ENCODE measurements around the gene RTN4R.
"Not testable (repeated sequence)": the region's sequence is repeated elsewhere in the genome, so short reads cannot be mapped to it uniquely, and the experiment has no call there.

Gene RTN4R

GRCh38 chr22:20269673-20270072, 1.6 kb upstream of the RTN4R start:
- not testable (repeated sequence) for DNase-seq

GRCh38 chr22:20269201-20269600, 1.1 kb upstream of the RTN4R start:
- DNase-seq: not testable (repeated sequence)

- no peak for DNase-seq
Measured at GRCh38 chr22:20267441-20268278, 458 bp downstream of the RTN4R start.

GRCh38 chr22:20266667-20267440, 1.3 kb downstream of the RTN4R start:
- not testable (repeated sequence) for DNase-seq

- not testable (repeated sequence) for DNase-seq
Measured at GRCh38 chr22:20265772-20266666, 2.1 kb downstream of the RTN4R start.

GRCh38 chr22:20264614-20265452, 3.3 kb downstream of the RTN4R start:
- DNase-seq: no peak

- DNase-seq: not testable (repeated sequence)
Measured at GRCh38 chr22:20263404-20264281, 4.5 kb downstream of the RTN4R start.

- no peak for DNase-seq
Measured at GRCh38 chr22:20262582-20263147, 5.5 kb downstream of the RTN4R start.

- DNase-seq: no peak
Measured at GRCh38 chr22:20261848-20262581, 6.1 kb downstream of the RTN4R start.

GRCh38 chr22:20260071-20260765, 7.9 kb downstream of the RTN4R start:
- no peak for DNase-seq

- DNase-seq: no peak
Measured at GRCh38 chr22:20259327-20259688, 8.8 kb downstream of the RTN4R start.

GRCh38 chr22:20258584-20259326, 9.4 kb downstream of the RTN4R start:
- DNase-seq: no peak

- DNase-seq: no peak
Measured at GRCh38 chr22:20258021-20258299, 10.2 kb downstream of the RTN4R start.

GRCh38 chr22:20257212-20258020, 10.7 kb downstream of the RTN4R start:
- no peak for DNase-seq

- DNase-seq: no peak
Measured at GRCh38 chr22:20256551-20257211, 11.4 kb downstream of the RTN4R start.

- no peak for DNase-seq
Measured at GRCh38 chr22:20256027-20256426, 12.1 kb downstream of the RTN4R start.
